ENCODE data around the gene CLSTN2. TPM values are rescaled to one million over a fixed set of nuclear protein-coding genes. Genes with fewer than 3 reads are reported as not detected.

CLSTN2 gene
- total and polyA plus RNA-seq, 2 of the 8 experiments (the other 6 are each of a cell fraction or from before 2014, with no cell fraction given) = 0.39 to 0.52 TPM

GRCh38 chr3:140276703-140277102, 341.7 kb downstream of the CLSTN2 start (continued):
- TF ChIP-seq RAD21 (IDR thresholded peaks at IDR 0.05 in 1 of 2, conservative IDR thresholded peaks at IDR 0.05 in 1 of 2; ENCODE audit: low read depth in 2 of 2, low read length in 2 of 2) = peak; percentile 53 to 72

Data from H1 (cell line).